SU-DHL-6 (cell line): ENCODE results near the gene KCTD7.
"Not testable (repeated sequence)": the region's sequence is repeated elsewhere in the genome, so short reads cannot be mapped to it uniquely, and the experiment has no call there.

Experiments used
- H2AFZ ChIP-seq: fragments of 200-600 bp; sonication (generic); 2 replicates; pipeline ENCODE4 v1.6.1; 2014; ENCODE audit warnings: low read depth, mild to moderate bottlenecking, moderate library complexity, mixed read lengths, antibody characterized with exemption, low read length; ENCODE audit not compliant: severe bottlenecking
- H3F3A ChIP-seq: fragments of 200-600 bp; shearing (Covaris generic); 2 replicates; pipeline ENCODE4 v1.6.0; 2016; ENCODE audit warnings: antibody characterized with exemption, mild to moderate bottlenecking; ENCODE audit not compliant: insufficient read depth
- H3K27ac ChIP-seq: fragments of 200-600 bp; sonication (generic); 2 replicates; pipeline ENCODE4 v1.5.1; 2016; ENCODE audit warnings: low read depth, mild to moderate bottlenecking, low read length, moderate library complexity, mixed read lengths
- H3K27me3 ChIP-seq: fragments of 200-600 bp; sonication (generic), shearing (Covaris generic); 2 replicates; pipeline ENCODE4 v1.6.0; 2014; ENCODE audit warnings: mild to moderate bottlenecking, low read length
- H3K36me3 ChIP-seq: fragments of 200-600 bp; sonication (generic); 2 replicates; pipeline ENCODE4 v1.6.1; 2014; ENCODE audit warnings: mild to moderate bottlenecking, low read length, mixed read lengths
- H3K4me2 ChIP-seq: fragments of 300-600, 200-600 bp; shearing (Covaris generic), sonication (generic); 2 replicates; pipeline ENCODE4 v1.6.0; 2014; ENCODE audit warnings: low read length, low read depth, mild to moderate bottlenecking; ENCODE audit not compliant: poor library complexity, severe bottlenecking
- H3K4me3 ChIP-seq: fragments of 200-600 bp; sonication (generic); 2 replicates; pipeline ENCODE4 v1.5.1; 2014; ENCODE audit warnings: antibody characterized with exemption, low read length, mild to moderate bottlenecking, mixed read lengths; ENCODE audit not compliant: insufficient read depth, poor library complexity, severe bottlenecking
- H3K79me2 ChIP-seq: fragments of 200-600 bp; sonication (generic); 2 replicates; pipeline ENCODE4 v1.6.1; 2014; ENCODE audit warnings: mild to moderate bottlenecking, low read length, moderate library complexity; ENCODE audit not compliant: insufficient read depth
- H3K9ac ChIP-seq: fragments of 200-600 bp; sonication (generic); 2 replicates; pipeline ENCODE4 v1.7.0; 2014; ENCODE audit warnings: mild to moderate bottlenecking, low read length
- H3K9me2 ChIP-seq: fragments of 200-600 bp; sonication (generic); replicated peaks from 2 replicates; pipeline ENCODE4 v1.6.1; 2014; ENCODE audit warnings: low read length; ENCODE audit not compliant: insufficient read depth
- H3K9me3 ChIP-seq: fragments of 200-600 bp; sonication (generic); 2 replicates; pipeline ENCODE4 v1.6.1; 2014; ENCODE audit warnings: low read length, mixed read lengths; ENCODE audit not compliant: insufficient read depth
- H4K20me1 ChIP-seq: fragments of 200-600 bp; sonication (generic); 2 replicates; pipeline ENCODE4 v1.6.1; 2014; ENCODE audit warnings: low read depth, mild to moderate bottlenecking, antibody characterized with exemption, low read length, moderate library complexity, mixed read lengths
- EZH2phosphoT487 ChIP-seq: fragments of 200-600 bp; sonication (generic), shearing (Covaris generic); conservative IDR thresholded peaks from 2 replicates; pipeline ENCODE4 v1.6.1; 2018; ENCODE audit warnings: mild to moderate bottlenecking, antibody characterized with exemption, low read length, moderate library complexity, mixed read lengths
- TF ChIP-seq, protein P1 (sequence below): fragments of 200-600 bp; sonication (generic); IDR thresholded peaks from one replicate; pipeline ENCODE4 v1.5.1; 2017; ENCODE audit warnings: antibody characterized with exemption, mild to moderate bottlenecking, low read length, moderate library complexity; ENCODE audit not compliant: insufficient read depth, poor library complexity, severe bottlenecking

Gene KCTD7

DNA sequence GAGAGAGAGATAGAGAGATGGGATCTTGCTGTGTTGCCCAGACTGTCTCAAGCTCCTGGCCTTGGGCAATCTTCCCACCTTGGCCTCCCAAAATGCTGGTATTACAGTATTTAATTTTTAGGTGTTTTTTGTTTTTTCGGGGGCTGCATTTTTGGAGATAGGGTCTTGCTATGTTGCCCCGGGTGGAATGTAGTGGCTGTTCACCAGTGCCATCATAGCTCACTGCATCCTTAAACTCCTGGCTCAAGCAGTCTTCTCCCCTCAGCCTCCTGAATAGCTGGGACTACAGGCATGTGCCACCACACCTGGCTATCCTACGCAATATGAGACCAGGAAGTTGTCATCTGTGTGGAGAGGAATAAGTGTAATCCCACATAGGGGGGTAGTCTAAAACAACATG is 42.4 kb downstream of the KCTD7 start:
- Histone ChIP-seq H3K9me3 (no peaks in the 10 kb centered on the region), H3K4me3 (no peak overlapping the region), H3K27me3 (no peaks in the 10 kb centered on the region), H3K9ac (no peak overlapping the region), H3K4me2 (no peak overlapping the region), H3K79me2 (no peaks in the 10 kb centered on the region), H2AFZ (no peak overlapping the region), H4K20me1 (no peaks in the 10 kb centered on the region), H3F3A (0 out of 2 replicates have a peak, but pooled peaks cover 3% of the 10 kb centered on the region), H3K27ac (no peak overlapping the region), H3K36me3 (no peaks in the 10 kb centered on the region), H3K9me2 (no peaks in the 10 kb centered on the region)
- no peak for TF ChIP-seq EZH2phosphoT487
- TF ChIP-seq, protein P1, sequence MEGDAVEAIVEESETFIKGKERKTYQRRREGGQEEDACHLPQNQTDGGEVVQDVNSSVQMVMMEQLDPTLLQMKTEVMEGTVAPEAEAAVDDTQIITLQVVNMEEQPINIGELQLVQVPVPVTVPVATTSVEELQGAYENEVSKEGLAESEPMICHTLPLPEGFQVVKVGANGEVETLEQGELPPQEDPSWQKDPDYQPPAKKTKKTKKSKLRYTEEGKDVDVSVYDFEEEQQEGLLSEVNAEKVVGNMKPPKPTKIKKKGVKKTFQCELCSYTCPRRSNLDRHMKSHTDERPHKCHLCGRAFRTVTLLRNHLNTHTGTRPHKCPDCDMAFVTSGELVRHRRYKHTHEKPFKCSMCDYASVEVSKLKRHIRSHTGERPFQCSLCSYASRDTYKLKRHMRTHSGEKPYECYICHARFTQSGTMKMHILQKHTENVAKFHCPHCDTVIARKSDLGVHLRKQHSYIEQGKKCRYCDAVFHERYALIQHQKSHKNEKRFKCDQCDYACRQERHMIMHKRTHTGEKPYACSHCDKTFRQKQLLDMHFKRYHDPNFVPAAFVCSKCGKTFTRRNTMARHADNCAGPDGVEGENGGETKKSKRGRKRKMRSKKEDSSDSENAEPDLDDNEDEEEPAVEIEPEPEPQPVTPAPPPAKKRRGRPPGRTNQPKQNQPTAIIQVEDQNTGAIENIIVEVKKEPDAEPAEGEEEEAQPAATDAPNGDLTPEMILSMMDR = no peak

DNA sequence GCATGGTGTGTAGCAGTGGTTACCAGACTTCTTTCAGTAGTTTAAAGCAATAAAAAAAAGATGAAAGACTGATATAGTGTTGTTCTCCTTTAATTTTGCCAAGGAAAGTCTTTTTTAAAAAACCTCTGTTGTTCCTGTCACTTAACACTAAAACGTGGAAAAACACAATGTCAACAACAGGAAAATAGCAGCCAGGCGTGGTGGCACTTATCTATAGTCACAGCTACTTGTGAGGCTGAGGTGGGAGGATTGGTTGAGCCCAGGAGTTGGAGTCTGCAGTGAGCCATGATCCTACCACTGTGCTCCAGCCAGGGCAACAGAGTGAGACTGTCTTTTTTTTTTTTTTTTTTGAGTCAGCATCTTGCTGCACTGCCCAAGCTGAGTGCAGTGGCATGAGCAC is 42.8 kb downstream of the KCTD7 start:
- H3K4me2 ChIP-seq, H3K27ac ChIP-seq, H3K9ac ChIP-seq, H4K20me1 ChIP-seq, H3K27me3 ChIP-seq, H3K9me3 ChIP-seq, H3F3A ChIP-seq, H3K4me3 ChIP-seq, H3K36me3 ChIP-seq, H2AFZ ChIP-seq, H3K79me2 ChIP-seq, H3K9me2 ChIP-seq: not testable (repeated sequence)

DNA sequence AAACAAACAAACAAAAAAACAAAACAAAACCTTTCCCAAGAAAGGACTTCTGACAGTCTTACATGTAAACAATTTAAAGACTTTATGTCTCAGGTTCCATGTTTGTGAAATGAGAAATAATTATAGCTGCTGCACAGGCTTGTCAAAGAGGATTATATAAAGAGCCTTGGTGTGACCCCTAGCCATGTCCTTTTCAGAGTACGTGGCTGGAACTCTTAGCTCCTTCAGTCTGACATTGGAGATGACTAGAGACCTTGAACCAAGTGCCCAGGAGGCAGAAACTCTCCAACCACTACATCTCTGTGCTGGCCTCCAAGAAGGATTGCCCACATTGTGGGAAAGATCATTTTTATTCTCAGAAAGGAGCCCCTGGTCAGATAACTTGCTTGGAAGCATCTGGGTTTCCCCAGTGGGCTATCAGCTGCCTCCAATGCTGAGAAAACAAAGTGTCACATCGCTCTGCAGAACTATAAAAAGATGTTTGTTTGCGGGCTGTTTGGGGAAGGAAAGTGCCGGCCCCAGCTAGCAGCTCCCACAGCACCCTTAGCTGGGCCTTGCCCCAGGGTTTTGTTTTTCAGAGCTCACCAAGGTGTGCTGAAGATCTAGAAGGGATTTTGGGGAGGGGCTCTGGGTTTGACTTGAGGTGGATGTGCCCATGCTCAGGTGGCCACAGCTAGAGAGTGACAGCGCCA is 43.9 kb downstream of the KCTD7 start:
- not testable (repeated sequence) for H3K36me3 ChIP-seq, H4K20me1 ChIP-seq, H3K4me2 ChIP-seq, H3K79me2 ChIP-seq, H3K4me3 ChIP-seq, H3K9me3 ChIP-seq, H3K9ac ChIP-seq, H3K9me2 ChIP-seq, H3K27me3 ChIP-seq, H2AFZ ChIP-seq
- Histone ChIP-seq H3F3A (peaks cover 12% of the 10 kb centered on the region), H3K27ac (peak overlapping the region; percentile 20; the same call in 1 of the 2 replicates)

DNA sequence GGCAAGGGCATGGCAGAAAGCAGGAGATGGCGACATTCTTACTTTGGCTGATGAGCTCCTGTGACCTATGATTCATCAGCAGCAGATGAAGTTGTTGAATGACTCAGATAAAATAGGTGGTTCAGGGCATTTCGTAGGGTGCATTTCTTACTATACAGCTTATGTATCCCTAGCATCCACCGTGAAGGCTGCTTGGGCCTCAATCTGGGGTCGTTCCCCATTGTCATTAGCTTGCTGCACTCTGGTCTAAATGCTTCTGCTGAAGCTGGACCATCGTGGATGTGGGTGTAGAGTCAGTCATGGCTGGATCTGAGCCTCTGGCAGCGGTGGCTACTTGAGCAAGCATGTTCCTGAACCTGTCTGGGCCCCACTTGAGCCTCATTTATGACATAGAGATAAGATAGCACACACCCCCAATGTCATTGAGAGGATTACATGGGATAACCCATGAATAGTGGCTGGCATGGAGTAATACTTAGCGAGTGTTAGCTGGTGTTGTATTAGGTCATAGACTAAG is 44.5 kb downstream of the KCTD7 start:
- not testable (repeated sequence) for H4K20me1 ChIP-seq, H3K9ac ChIP-seq, H3K4me3 ChIP-seq, H3K4me2 ChIP-seq, H3K27ac ChIP-seq, H3K27me3 ChIP-seq, H2AFZ ChIP-seq, H3K36me3 ChIP-seq, H3K79me2 ChIP-seq, H3K9me2 ChIP-seq, H3K9me3 ChIP-seq
- peaks cover 12% of the 10 kb centered on the region for H3F3A ChIP-seq
